T-helper 1 cell treated with Interleukin-12 subunit alpha and Interleukin-12 subunit beta and Interleukin-4 antibody, amounts not matched to agents 30 ng/mL and 1 ng/mL, for 36 hours (primary cell): ENCODE data around the gene FBXL5. TPM values are rescaled to one million over a fixed set of nuclear protein-coding genes. Genes with fewer than 3 reads are reported as not detected.

Experiments
- intact Hi-C: fragments of 100-400 bp; cut with micrococcal nuclease; formaldehyde crosslinking; loops from one replicate; pipeline ENCODE4 v1.15.1; 2024
- total RNA-seq: library from RNA; stranded (reverse); gene quantifications from 2 replicates; pipeline ENCODE4 v1.2.3, GENCODE V29; 2022

Gene FBXL5
- 34.9 and 37.5 TPM in 2 replicates for total RNA-seq

GRCh38 chr4:15655223-15656037 is at the start of gene FBXL5:
FBXL5 (minus strand) TSS chr4:15655357; CDS start chr4:15655287, 70 bp downstream.
- intact Hi-C loops, result loop anchor here (1.0 to 2.0 kb wide), 5 partner anchors 26 to 653 kb away; partner anchors contain the start of genes CD38, CPEB2, FAM200B and TAPT1

- intact Hi-C loops, result no loop called here
Measured at GRCh38 chr4:15704129-15704528, 49.0 kb upstream of the FBXL5 start.

GRCh38 chr4:15703439-15703838 is 48.3 kb upstream of the FBXL5 start:
- intact Hi-C loops, result loop anchor here (2.0 kb wide), 2 partner anchors 21 to 51 kb away; no protein-coding TSS in a partner anchor

GRCh38 chr4:15702941-15703403 is 47.8 kb upstream of the FBXL5 start, which contains the start of gene BST1:
BST1 (plus strand) TSS chr4:15703065; CDS start chr4:15703145, 80 bp downstream.
- intact Hi-C loops, result loop anchor here (2.0 kb wide), 2 partner anchors 20 to 50 kb away; no protein-coding TSS in a partner anchor

GRCh38 chr4:15696866-15697265 is 41.7 kb upstream of the FBXL5 start:
- intact Hi-C loops, result no loop called here

GRCh38 chr4:15695729-15696128 is 40.6 kb upstream of the FBXL5 start:
- intact Hi-C loops, result no loop called here

- intact Hi-C loops, result no loop called here
Measured at GRCh38 chr4:15695240-15695699, 40.1 kb upstream of the FBXL5 start.

GRCh38 chr4:15694431-15694830 is 39.3 kb upstream of the FBXL5 start:
- intact Hi-C loops, result no loop called here

GRCh38 chr4:15692602-15693001 is 37.4 kb upstream of the FBXL5 start:
- intact Hi-C loops, result no loop called here

GRCh38 chr4:15691346-15692135 is 36.4 kb upstream of the FBXL5 start:
- intact Hi-C loops, result no loop called here

GRCh38 chr4:15690020-15690809 is 35.1 kb upstream of the FBXL5 start:
- intact Hi-C loops, result no loop called here

GRCh38 chr4:15689540-15689939 is 34.4 kb upstream of the FBXL5 start:
- intact Hi-C loops, result no loop called here

- intact Hi-C loops, result no loop called here
Measured at GRCh38 chr4:15688051-15688450, 32.9 kb upstream of the FBXL5 start.

GRCh38 chr4:15684498-15684897 is 29.3 kb upstream of the FBXL5 start:
- intact Hi-C loops, result loop anchor here (5.0 kb wide), 1 partner anchor 1653 kb away; no protein-coding TSS in a partner anchor

- intact Hi-C loops, result loop anchor here (2.0 to 5.0 kb wide), 3 partner anchors 20 to 1654 kb away; partner anchors contain the start of genes BST1 and TAPT1
Measured at GRCh38 chr4:15683143-15683495, 28.0 kb upstream of the FBXL5 start.

- intact Hi-C loops, result loop anchor here (1.0 to 5.0 kb wide), 4 partner anchors 20 to 1655 kb away; partner anchors contain the start of genes BST1 and TAPT1
Measured at GRCh38 chr4:15682242-15683142, 27.3 kb upstream of the FBXL5 start.

GRCh38 chr4:15681372-15682241 is 26.4 kb upstream of the FBXL5 start, which contains the start of gene FAM200B:
FAM200B (plus strand) TSS chr4:15681827; CDS start chr4:15686978, 5,151 bp downstream.
- intact Hi-C loops, result loop anchor here (1.0 to 5.0 kb wide), 12 partner anchors 21 to 1895 kb away; partner anchors contain the start of genes BST1, CPEB2, FBXL5 and LAP3

GRCh38 chr4:15681067-15681371 is 25.9 kb upstream of the FBXL5 start:
- intact Hi-C loops, result loop anchor here (1.0 to 5.0 kb wide), 9 partner anchors 26 to 1896 kb away; partner anchors contain the start of genes CPEB2, FBXL5 and LAP3
